ENCODE measurements around the gene PADI6. TPM values are rescaled to one million over a fixed set of nuclear protein-coding genes. Genes with fewer than 3 reads are reported as not detected.

PADI6 gene
- total RNA-seq, 1 experiment from 2014 or later: not detected

DNA sequence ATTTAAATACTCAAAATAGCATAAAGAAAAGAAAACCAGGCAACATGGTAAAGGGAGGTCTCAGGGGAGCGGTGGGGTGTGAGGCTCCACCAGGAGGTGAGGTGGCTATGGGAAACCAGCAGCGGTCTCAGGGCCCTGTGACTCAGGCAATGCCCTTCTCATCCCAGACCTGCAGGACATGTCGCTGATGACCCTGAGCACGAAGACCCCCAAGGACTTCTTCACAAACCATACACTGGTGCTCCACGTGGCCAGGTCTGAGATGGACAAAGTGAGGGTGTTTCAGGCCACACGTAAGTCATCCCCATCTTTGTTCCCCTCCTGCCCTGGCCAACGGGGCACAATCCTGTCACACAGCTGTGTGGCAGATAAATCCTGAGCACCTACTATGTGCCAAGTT, 32.5 kb upstream of the PADI6 start:
- BruUV-seq (replicated peaks): no TSS peak
- Histone ChIP-seq H3K9ac (ENCODE audit: low read length) (no peak overlapping the region), H3K36me3 (ENCODE audit: control insufficient read depth in 1 of 2, insufficient read depth in 2 of 2, low read length in 2 of 2) (no peaks in the 10 kb centered on the region), H3K9me2 (ENCODE audit: insufficient read depth) (no peaks in the 10 kb centered on the region), H3K4me1 (ENCODE audit: control insufficient read depth in 1 of 2, insufficient read depth in 2 of 2, low read length in 2 of 2) (peaks cover 4 to 11% of the 10 kb centered on the region in 2 experiments), H3K9me3 (ENCODE audit: control insufficient read depth in 1 of 2, insufficient read depth in 1 of 2, low read depth in 1 of 2, low read length in 2 of 2) (no peaks in the 10 kb centered on the region), H3K27me3 (ENCODE audit: insufficient read depth, low read length) (no peaks in the 10 kb centered on the region), H2AFZ (ENCODE audit: low read depth, low read length, poor library complexity, severe bottlenecking) (no peak overlapping the region), H3K79me2 (ENCODE audit: insufficient read depth, low read length) (no peaks in the 10 kb centered on the region), H4K20me1 (ENCODE audit: insufficient read depth) (no peaks in the 10 kb centered on the region), H3K27ac (ENCODE audit: low read depth, low read length) (no peak overlapping the region), H3K4me2 (ENCODE audit: low read length) (no peak overlapping the region), H3K4me3 (replicated peaks in 1 of 2; ENCODE audit: low read depth in 1 of 2, low read length in 2 of 2) (no peak overlapping the region)
- ChIA-PET POLR2A (no interaction called here), CTCF (no interaction called here), RAD21 (ENCODE audit: low non-redundant PET in 1 of 2, low total read pairs in 2 of 2, uncharacterized antibody in 2 of 2, unreplicated experiment in 2 of 2) (no interaction called here)
- ATAC-seq (no peak), DNase-seq (ENCODE audit: low read depth, low spot score) (no peak)
- intact Hi-C loops (cut with micrococcal nuclease): no loop called here
- TF ChIP-seq YY1 (IDR thresholded peaks at IDR 0.05; ENCODE audit: extremely low read depth, insufficient replicate concordance, low read depth, low read length) (no peak), TCF7L2 (IDR thresholded peaks at IDR 0.05; ENCODE audit: borderline replicate concordance, extremely low read depth, insufficient read depth, insufficient read length) (no peak), EGR1 (IDR thresholded peaks at IDR 0.05; ENCODE audit: low read depth) (no peak), ZFX (IDR thresholded peaks at IDR 0.05) (no peak), ZNF274 (IDR thresholded peaks at IDR 0.05; ENCODE audit: low read depth, low read length) (no peak)
- TF ChIP-seq, protein P1, sequence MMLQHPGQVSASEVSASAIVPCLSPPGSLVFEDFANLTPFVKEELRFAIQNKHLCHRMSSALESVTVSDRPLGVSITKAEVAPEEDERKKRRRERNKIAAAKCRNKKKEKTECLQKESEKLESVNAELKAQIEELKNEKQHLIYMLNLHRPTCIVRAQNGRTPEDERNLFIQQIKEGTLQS (IDR thresholded peaks at IDR 0.05): no peak
- TF ChIP-seq, protein P2, sequence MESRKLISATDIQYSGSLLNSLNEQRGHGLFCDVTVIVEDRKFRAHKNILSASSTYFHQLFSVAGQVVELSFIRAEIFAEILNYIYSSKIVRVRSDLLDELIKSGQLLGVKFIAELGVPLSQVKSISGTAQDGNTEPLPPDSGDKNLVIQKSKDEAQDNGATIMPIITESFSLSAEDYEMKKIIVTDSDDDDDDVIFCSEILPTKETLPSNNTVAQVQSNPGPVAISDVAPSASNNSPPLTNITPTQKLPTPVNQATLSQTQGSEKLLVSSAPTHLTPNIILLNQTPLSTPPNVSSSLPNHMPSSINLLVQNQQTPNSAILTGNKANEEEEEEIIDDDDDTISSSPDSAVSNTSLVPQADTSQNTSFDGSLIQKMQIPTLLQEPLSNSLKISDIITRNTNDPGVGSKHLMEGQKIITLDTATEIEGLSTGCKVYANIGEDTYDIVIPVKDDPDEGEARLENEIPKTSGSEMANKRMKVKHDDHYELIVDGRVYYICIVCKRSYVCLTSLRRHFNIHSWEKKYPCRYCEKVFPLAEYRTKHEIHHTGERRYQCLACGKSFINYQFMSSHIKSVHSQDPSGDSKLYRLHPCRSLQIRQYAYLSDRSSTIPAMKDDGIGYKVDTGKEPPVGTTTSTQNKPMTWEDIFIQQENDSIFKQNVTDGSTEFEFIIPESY (IDR thresholded peaks at IDR 0.05; ENCODE audit: extremely low read depth, insufficient replicate concordance, low read length): no peak

DNA sequence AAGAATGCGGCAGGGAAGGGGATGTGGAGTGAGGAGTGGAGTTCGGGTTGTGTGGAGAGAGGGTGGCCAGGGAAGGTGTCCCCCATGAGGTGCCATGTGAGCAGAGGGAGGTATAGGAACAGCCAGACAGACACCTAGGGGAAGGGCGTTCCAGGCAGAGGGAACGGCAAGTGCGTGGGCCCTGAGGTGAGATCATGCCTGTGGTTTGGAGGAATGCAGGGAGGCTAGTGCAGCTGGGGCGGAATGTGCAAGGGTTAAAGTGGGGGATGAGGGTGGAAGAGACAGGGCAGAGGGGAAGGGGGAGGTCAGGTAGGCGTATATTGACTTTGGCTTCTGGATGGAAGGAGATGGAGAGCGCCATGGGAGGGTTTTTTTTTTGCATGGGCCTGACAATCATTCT, 31.6 kb upstream of the PADI6 start:
- CTCF ChIA-PET: no interaction called here
- ATAC-seq (peak; percentile 39), DNase-seq (ENCODE audit: low read depth, low spot score) (no peak)
- Histone ChIP-seq H3K9me2 (ENCODE audit: insufficient read depth) (no peaks in the 10 kb centered on the region), H3K4me1 (ENCODE audit: control insufficient read depth in 1 of 2, insufficient read depth in 2 of 2, low read length in 2 of 2) (peaks cover 4 to 11% of the 10 kb centered on the region in 2 experiments), H2AFZ (ENCODE audit: low read depth, low read length, poor library complexity, severe bottlenecking) (no peak overlapping the region), H3K4me3 (replicated peaks in 1 of 2; ENCODE audit: low read depth in 1 of 2, low read length in 2 of 2) (no peak overlapping the region), H3K9ac (ENCODE audit: low read length) (no peak overlapping the region), H3K79me2 (ENCODE audit: insufficient read depth, low read length) (no peaks in the 10 kb centered on the region), H3K27me3 (ENCODE audit: insufficient read depth, low read length) (no peaks in the 10 kb centered on the region), H3K36me3 (ENCODE audit: control insufficient read depth in 1 of 2, insufficient read depth in 2 of 2, low read length in 2 of 2) (no peaks in the 10 kb centered on the region), H3K9me3 (ENCODE audit: control insufficient read depth in 1 of 2, insufficient read depth in 1 of 2, low read depth in 1 of 2, low read length in 2 of 2) (no peaks in the 10 kb centered on the region), H3K4me2 (ENCODE audit: low read length) (peak overlapping the region; percentile 42), H3K27ac (ENCODE audit: low read depth, low read length) (no peak overlapping the region), H4K20me1 (ENCODE audit: insufficient read depth) (no peaks in the 10 kb centered on the region)
- intact Hi-C loops (cut with micrococcal nuclease): no loop called here
- BruUV-seq (replicated peaks): no TSS peak
- POLR2A ChIA-PET: no interaction called here
- TF ChIP-seq SP1 (IDR thresholded peaks at IDR 0.05; ENCODE audit: low read depth): no peak
- TF ChIP-seq POLR2A (IDR thresholded peaks at IDR 0.05; ENCODE audit: borderline replicate concordance, extremely low read depth, insufficient read depth, insufficient read length): no peak
- TF ChIP-seq TCF7L2 (IDR thresholded peaks at IDR 0.05; ENCODE audit: borderline replicate concordance, extremely low read depth, insufficient read depth, insufficient read length): no peak
- TF ChIP-seq EZH2 (IDR thresholded peaks at IDR 0.05): no peak
- TF ChIP-seq, protein P3, sequence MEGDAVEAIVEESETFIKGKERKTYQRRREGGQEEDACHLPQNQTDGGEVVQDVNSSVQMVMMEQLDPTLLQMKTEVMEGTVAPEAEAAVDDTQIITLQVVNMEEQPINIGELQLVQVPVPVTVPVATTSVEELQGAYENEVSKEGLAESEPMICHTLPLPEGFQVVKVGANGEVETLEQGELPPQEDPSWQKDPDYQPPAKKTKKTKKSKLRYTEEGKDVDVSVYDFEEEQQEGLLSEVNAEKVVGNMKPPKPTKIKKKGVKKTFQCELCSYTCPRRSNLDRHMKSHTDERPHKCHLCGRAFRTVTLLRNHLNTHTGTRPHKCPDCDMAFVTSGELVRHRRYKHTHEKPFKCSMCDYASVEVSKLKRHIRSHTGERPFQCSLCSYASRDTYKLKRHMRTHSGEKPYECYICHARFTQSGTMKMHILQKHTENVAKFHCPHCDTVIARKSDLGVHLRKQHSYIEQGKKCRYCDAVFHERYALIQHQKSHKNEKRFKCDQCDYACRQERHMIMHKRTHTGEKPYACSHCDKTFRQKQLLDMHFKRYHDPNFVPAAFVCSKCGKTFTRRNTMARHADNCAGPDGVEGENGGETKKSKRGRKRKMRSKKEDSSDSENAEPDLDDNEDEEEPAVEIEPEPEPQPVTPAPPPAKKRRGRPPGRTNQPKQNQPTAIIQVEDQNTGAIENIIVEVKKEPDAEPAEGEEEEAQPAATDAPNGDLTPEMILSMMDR (IDR thresholded peaks at IDR 0.05 in 2 of 3, conservative IDR thresholded peaks at IDR 0.05 in 1 of 3; ENCODE audit: borderline replicate concordance in 1 of 3, insufficient read depth in 1 of 3, low read depth in 2 of 3, low read length in 2 of 3): no peak
- RAD21 ChIA-PET (ENCODE audit: low non-redundant PET in 1 of 2, low total read pairs in 2 of 2, uncharacterized antibody in 2 of 2, unreplicated experiment in 2 of 2): no interaction called here

Measured in HCT116 (cell line).